ENCODE results near the gene RPSA.

DNA sequence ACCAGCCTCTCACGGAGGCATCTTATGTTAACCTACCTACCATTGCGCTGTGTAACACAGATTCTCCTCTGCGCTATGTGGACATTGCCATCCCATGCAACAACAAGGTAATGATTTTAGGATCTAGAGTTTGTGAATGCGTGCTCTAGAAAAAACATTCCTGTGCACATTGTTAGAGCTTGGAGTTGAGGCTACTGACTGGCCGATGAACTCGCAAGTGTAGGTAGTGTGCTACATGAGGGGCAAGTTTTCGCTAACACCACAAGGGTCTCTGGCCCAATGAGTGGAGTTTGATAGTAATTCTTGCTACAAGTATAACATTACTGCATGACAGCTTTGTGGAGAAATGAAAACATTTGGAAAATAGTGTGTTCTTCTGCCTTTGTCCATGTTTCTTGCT lies 4.4 kb downstream of the RPSA start:
- TF ChIP-seq EZH2phosphoT487 (IDR thresholded peaks at IDR 0.05; ENCODE audit: borderline replicate concordance, low read length): no peak
- TF ChIP-seq, protein P1, sequence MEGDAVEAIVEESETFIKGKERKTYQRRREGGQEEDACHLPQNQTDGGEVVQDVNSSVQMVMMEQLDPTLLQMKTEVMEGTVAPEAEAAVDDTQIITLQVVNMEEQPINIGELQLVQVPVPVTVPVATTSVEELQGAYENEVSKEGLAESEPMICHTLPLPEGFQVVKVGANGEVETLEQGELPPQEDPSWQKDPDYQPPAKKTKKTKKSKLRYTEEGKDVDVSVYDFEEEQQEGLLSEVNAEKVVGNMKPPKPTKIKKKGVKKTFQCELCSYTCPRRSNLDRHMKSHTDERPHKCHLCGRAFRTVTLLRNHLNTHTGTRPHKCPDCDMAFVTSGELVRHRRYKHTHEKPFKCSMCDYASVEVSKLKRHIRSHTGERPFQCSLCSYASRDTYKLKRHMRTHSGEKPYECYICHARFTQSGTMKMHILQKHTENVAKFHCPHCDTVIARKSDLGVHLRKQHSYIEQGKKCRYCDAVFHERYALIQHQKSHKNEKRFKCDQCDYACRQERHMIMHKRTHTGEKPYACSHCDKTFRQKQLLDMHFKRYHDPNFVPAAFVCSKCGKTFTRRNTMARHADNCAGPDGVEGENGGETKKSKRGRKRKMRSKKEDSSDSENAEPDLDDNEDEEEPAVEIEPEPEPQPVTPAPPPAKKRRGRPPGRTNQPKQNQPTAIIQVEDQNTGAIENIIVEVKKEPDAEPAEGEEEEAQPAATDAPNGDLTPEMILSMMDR (IDR thresholded peaks at IDR 0.05; ENCODE audit: low read depth, low read length, poor library complexity, severe bottlenecking): no peak

Measured in DOHH2 (cell line).